Measurements from ENCODE around the gene BCKDHB.
A peak's percentile ranks its signal among the peaks of the same experiment; 100 is the strongest.
"Not testable (repeated sequence)": the region's sequence is repeated elsewhere in the genome, so short reads cannot be mapped to it uniquely, and the experiment has no call there.

BCKDHB gene

DNA sequence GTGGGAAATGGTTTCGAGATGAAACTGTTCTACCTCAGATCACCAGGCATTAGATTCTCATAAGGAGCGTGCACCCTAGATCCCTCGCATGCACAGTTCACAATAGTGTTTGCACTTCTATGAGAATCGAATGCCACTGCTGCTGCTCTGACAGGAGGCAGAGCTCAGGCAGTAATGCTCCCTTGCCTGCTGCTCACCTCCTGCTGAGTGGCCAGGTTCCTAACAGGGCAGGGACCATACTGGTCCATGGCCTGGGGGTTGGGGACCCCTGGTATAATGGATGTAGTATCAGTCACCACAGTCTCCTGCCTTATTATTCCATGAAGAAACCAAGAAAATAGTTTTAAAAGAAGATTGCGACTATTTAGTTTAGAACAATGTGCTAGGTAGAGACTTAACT lies 127.5 kb downstream of the BCKDHB start:
- H3K4me3 ChIP-seq (ENCODE audit: low read length): no peak overlapping the region
- TF ChIP-seq, protein P1, sequence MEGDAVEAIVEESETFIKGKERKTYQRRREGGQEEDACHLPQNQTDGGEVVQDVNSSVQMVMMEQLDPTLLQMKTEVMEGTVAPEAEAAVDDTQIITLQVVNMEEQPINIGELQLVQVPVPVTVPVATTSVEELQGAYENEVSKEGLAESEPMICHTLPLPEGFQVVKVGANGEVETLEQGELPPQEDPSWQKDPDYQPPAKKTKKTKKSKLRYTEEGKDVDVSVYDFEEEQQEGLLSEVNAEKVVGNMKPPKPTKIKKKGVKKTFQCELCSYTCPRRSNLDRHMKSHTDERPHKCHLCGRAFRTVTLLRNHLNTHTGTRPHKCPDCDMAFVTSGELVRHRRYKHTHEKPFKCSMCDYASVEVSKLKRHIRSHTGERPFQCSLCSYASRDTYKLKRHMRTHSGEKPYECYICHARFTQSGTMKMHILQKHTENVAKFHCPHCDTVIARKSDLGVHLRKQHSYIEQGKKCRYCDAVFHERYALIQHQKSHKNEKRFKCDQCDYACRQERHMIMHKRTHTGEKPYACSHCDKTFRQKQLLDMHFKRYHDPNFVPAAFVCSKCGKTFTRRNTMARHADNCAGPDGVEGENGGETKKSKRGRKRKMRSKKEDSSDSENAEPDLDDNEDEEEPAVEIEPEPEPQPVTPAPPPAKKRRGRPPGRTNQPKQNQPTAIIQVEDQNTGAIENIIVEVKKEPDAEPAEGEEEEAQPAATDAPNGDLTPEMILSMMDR (conservative IDR thresholded peaks at IDR 0.05; ENCODE audit: low read length): no peak
- DNase-seq (ENCODE audit: low read depth): no peak

DNA sequence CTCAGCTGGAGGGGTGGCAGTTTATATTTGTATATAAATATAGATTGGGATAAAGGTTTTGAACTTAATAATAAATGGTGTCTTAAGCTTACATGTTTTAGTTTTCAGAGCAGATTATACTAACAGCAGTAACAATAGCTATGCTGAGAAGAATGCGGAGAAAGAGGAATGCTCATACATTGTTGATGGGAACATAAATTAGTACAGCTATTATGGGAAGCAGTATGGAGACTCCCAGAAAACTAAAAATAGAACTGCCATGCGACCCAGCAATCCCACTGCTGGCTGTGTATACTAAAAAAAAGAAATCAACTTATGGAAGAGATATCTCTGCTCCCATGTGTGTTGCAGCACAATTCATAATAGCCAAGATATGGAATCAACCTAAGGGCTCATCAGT lies 127.9 kb downstream of the BCKDHB start:
- no peak overlapping the region for H3K4me3 ChIP-seq (ENCODE audit: low read length)
- TF ChIP-seq, protein P1 (conservative IDR thresholded peaks at IDR 0.05; ENCODE audit: low read length): no peak
- peak; percentile 13 for DNase-seq (ENCODE audit: low read depth)

DNA sequence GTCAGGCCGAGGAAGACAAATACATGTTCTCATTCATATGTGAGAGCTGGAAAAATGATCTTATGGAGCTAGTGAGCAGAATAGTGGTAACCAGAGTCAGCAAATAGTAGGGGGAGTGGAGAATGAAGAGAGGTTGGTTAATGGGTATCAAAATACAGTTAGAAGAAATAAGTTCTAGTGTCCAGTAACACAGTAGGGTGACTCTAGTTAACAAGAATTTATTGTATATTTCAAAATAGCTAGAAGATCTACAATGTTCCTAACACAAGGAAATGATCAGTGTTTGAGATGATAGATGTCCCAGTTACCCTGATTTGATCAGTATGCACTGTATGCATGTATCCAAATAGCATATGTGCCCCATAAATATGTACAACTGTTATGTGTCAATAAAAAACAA lies 128.4 kb downstream of the BCKDHB start:
- TF ChIP-seq, protein P1 (conservative IDR thresholded peaks at IDR 0.05; ENCODE audit: low read length): no peak
- no peak overlapping the region for H3K4me3 ChIP-seq (ENCODE audit: low read length)
- peak; percentile 21 for DNase-seq (ENCODE audit: low read depth)

DNA sequence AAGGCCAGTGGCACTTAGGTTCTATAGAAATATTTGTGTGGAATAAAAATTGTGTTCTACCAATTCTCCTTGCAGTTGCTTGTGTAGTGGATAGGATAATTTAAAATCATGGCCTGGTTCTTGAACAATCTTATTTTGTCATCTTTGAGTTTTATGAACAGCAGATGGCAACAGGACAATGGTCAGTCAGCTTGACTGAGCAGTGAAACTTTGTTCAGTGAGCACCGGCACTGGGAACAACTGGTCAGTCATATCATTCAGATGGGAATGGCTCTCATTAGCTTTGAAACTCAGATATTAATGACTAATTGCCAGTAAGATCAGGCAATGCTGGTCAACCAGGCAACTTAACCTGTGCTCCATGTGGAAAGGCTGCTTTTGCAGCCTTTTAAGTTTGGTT lies 129.2 kb downstream of the BCKDHB start:
- no peak for DNase-seq (ENCODE audit: low read depth)
- TF ChIP-seq, protein P1 (conservative IDR thresholded peaks at IDR 0.05; ENCODE audit: low read length): no peak
- no peak overlapping the region for H3K4me3 ChIP-seq (ENCODE audit: low read length)

DNA sequence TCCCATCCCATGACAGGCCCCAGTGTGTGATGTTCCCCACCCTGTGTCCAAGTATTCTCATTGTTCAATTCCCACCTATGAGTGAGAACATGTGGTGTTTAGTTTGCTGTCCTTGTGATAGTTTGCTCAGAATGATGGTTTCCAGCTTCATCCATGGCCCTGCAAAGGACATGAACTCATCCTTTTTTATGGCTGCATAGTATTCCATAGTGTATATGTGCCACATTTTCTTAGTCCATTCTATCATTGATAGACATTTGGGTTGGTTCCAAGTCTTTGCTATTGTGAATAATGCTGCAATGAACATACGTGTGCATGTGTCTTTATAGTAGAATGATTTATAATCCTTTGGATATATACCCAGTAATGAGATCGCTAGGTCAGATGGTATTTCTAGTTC lies 132.3 kb downstream of the BCKDHB start:
- not testable (repeated sequence) for H3K4me3 ChIP-seq (ENCODE audit: low read length); DNase-seq (ENCODE audit: low read depth)

DNA sequence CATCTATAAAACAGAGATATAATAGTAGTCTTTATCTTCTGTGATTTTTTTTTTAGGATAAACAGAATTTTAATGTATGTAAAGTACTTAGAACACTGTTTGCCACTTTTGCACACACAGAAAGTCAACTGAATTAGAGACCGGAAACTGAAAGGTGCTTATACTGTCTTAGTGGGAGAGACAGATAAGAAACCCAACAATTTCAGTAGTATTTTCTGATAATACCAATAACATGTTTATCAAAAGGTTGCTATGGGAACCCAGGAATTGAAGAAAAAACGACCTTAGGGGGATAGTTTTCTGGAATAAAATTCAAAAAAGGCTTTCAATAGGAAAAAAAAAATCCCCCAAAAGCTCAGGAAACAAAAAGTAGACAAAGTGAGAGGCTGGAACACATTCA lies 138.6 kb downstream of the BCKDHB start:
- TF ChIP-seq, protein P1 (conservative IDR thresholded peaks at IDR 0.05; ENCODE audit: low read length): no peak
- no peak for DNase-seq (ENCODE audit: low read depth)
- no peak overlapping the region for H3K4me3 ChIP-seq (ENCODE audit: low read length)

DNA sequence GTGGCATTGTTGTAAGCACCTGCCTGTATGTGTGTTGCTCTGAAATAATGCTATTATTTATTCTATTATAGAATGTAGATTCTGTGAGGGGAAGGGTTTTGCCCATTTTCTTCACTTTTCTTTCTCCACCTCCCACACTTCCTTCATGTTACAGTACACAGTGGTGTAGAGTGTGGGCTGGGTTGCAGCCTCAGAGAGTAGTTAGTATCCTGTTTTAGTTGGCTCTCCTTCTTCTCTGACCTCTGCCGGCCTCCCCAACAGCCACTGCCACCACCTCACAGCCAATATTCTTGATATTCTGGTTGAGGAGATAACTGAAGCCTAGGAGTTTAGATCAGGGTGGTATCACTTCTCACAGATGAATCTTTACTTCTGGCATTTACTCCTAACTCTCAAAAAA lies 143.4 kb downstream of the BCKDHB start:
- no peak for DNase-seq (ENCODE audit: low read depth)
- no peak overlapping the region for H3K4me3 ChIP-seq (ENCODE audit: low read length)
- TF ChIP-seq, protein P1 (conservative IDR thresholded peaks at IDR 0.05; ENCODE audit: low read length): no peak

DNA sequence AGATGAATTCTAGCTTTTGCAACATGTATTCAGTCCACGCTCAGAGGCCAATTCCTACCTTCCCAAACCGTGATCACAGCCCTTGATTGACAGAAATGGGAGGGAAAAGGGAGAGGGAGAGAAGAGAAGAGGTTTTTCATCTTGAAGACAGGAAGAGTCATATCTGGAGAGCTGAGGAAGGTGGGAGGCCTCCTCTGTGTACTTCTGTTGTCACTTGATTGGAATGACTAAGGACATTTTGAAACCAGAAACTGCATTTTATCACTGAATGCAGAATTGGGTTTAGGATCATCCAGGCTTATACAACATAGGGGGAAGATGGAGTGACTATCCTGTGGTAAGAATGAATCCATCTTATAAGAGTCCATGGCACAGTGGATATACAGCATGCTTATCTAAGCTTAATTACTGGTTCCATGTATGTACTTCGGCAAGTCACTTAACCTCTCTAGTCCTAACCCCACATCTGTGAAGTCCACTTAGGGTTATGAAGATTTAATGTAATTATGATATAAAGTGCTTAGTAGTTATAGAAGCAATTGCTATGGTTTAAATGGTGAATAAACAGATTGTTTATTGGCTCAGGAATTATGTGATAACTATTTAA lies 144.0 kb downstream of the BCKDHB start:
- H3K4me3 ChIP-seq (ENCODE audit: low read length): no peak overlapping the region
- TF ChIP-seq, protein P1 (conservative IDR thresholded peaks at IDR 0.05; ENCODE audit: low read length): no peak
- peak; percentile 6 for DNase-seq (ENCODE audit: low read depth)
